Body of pancreas (tissue), 4 donors: ENCODE results near the gene BEST4.

ENCODE experiments used
- POLR2A ChIP-seq, 3 donors: fragments of 450-650 bp; IDR thresholded peaks; one replicate each; pipeline ENCODE4 v1.6.1; 2016; ENCODE audit warnings: antibody characterized with exemption in 3 of 3, mild to moderate bottlenecking in 2 of 3
- TF ChIP-seq, protein P1 (sequence below), 7 experiments: fragments of 450-650 bp in 4 of 7; fragments of 200-600 bp in 3 of 7; sonication (generic) in 3 of 7; IDR thresholded peaks; one replicate each; pipeline ENCODE4 v1.5.1; 2016 to 2019; ENCODE audit warnings: antibody characterized with exemption in 7 of 7

- TF ChIP-seq POLR2A (IDR thresholded peaks at IDR 0.05) = peak; percentile 9 to 62 (median 57)
- TF ChIP-seq, protein P1, sequence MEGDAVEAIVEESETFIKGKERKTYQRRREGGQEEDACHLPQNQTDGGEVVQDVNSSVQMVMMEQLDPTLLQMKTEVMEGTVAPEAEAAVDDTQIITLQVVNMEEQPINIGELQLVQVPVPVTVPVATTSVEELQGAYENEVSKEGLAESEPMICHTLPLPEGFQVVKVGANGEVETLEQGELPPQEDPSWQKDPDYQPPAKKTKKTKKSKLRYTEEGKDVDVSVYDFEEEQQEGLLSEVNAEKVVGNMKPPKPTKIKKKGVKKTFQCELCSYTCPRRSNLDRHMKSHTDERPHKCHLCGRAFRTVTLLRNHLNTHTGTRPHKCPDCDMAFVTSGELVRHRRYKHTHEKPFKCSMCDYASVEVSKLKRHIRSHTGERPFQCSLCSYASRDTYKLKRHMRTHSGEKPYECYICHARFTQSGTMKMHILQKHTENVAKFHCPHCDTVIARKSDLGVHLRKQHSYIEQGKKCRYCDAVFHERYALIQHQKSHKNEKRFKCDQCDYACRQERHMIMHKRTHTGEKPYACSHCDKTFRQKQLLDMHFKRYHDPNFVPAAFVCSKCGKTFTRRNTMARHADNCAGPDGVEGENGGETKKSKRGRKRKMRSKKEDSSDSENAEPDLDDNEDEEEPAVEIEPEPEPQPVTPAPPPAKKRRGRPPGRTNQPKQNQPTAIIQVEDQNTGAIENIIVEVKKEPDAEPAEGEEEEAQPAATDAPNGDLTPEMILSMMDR (IDR thresholded peaks at IDR 0.05) = peak; percentile 96 to 99 (median 99)
These were observed 1.7 kb downstream of the BEST4 start for GRCh38 chr1:44786138-44786840.
